ENCODE results near the gene CRIP2. TPM values are rescaled to one million over a fixed set of nuclear protein-coding genes. Genes with fewer than 3 reads are reported as not detected.

Gene CRIP2
- total and polyA plus RNA-seq, 2 of the 4 experiments (the other 2 are of a cell fraction) = 18.1 to 123 TPM

DNA sequence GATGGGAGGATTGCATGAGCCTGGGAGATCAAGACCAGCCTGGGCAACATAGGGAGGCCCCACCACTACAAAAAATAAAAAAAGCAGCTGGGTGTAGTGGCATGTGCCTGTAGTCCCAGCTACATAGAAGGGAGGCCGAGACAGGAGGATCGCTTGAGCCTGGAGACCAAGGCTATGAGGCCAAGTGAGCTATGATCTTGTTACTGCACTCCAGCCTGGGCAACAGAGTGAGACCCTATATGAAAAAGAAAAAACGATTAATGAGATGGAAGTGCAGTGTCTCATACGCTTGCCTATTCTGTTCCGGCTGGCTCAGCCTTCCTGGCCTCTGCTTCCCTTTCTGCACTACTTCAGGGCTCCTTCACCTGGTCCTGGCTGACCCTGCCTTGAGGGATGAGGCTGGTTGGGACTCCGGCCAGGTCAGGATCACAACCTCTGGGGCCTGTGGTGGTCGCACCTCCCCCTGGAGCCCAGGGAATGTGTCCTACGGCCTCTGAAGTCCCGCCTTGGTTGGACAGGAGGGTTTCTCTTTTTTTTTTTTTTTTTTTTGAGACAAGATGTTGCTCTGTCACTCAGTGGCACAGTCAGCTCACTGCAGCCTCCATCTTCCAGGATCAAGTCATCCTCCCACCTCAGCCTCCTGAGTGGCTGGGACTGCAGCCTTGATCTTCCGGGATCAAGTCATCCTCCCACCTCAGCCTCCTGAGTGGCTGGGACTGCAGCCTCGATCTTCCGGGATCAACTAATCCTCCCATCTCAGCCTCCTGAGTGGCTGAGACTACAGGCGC, 27.1 kb downstream of the CRIP2 start:
- H4K5ac ChIP-seq (ENCODE audit: low read depth, low read length) = no peak overlapping the region
- no peak overlapping the region for H2BK5ac ChIP-seq (ENCODE audit: low read depth, low read length, poor library complexity, severe bottlenecking)
- H2AK9ac ChIP-seq (replicated peaks; ENCODE audit: low read depth, low read length, poor library complexity) = no peak overlapping the region
- DNase-seq (no peak), ATAC-seq (ENCODE audit: low read depth) (no peak)
- no peak overlapping the region for H3K23ac ChIP-seq (ENCODE audit: low read depth, low read length)
- H3K9me3 ChIP-seq (ENCODE audit: control insufficient read depth, insufficient read depth, low read length) = no peaks in the 10 kb centered on the region
- H3K56ac ChIP-seq (ENCODE audit: extremely low read depth, insufficient read depth, low read length) = no peak overlapping the region
- H3K27me3 ChIP-seq (ENCODE audit: control insufficient read depth, insufficient read depth, low read length) = no peaks in the 10 kb centered on the region; the same call in 1 of the 2 replicates
- H2AK5ac ChIP-seq (ENCODE audit: low read depth, low read length) = no peak overlapping the region
- H3K9me1 ChIP-seq (ENCODE audit: insufficient read depth, low read length) = no peaks in the 10 kb centered on the region
- no peak overlapping the region for H2BK15ac ChIP-seq (ENCODE audit: low read depth, low read length)
- dilution Hi-C loops (cut with HindIII; ENCODE audit: low sequenced_read_pairs, unreplicated experiment) (no loop called here), in situ Hi-C loops (cut with MboI; ENCODE audit: low sequenced_read_pairs) (no loop called here), intact Hi-C loops (cut with micrococcal nuclease) (no loop called here)
- TF ChIP-seq, protein P1, sequence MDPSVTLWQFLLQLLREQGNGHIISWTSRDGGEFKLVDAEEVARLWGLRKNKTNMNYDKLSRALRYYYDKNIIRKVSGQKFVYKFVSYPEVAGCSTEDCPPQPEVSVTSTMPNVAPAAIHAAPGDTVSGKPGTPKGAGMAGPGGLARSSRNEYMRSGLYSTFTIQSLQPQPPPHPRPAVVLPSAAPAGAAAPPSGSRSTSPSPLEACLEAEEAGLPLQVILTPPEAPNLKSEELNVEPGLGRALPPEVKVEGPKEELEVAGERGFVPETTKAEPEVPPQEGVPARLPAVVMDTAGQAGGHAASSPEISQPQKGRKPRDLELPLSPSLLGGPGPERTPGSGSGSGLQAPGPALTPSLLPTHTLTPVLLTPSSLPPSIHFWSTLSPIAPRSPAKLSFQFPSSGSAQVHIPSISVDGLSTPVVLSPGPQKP (IDR thresholded peaks at IDR 0.05; ENCODE audit: borderline replicate concordance, low read depth, low read length) = no peak
- TF ChIP-seq FOS (IDR thresholded peaks at IDR 0.05; ENCODE audit: low read depth, low read length) (no peak), RAD21 (IDR thresholded peaks at IDR 0.05; ENCODE audit: low read length) (no peak), MAZ (IDR thresholded peaks at IDR 0.05; ENCODE audit: borderline replicate concordance, low read depth, low read length) (no peak), BHLHE40 (IDR thresholded peaks at IDR 0.05; ENCODE audit: low read depth, low read length) (no peak), CEBPB (IDR thresholded peaks at IDR 0.05; ENCODE audit: low read depth, low read length) (no peak), MAFK (IDR thresholded peaks at IDR 0.05; ENCODE audit: low read depth, low read length) (no peak)
- no peaks in the 10 kb centered on the region for H3K79me1 ChIP-seq (ENCODE audit: low read depth in 1 of 2, low read length in 2 of 2)
- no peak overlapping the region for H3K4me3 ChIP-seq (ENCODE audit: insufficient read depth, low read depth, low read length)
- H3K14ac ChIP-seq (replicated peaks; ENCODE audit: low read depth, low read length) = no peak overlapping the region
- H3K36me3 ChIP-seq (ENCODE audit: control insufficient read depth, insufficient read depth, low read length) = no peaks in the 10 kb centered on the region
- H4K8ac ChIP-seq (ENCODE audit: low read depth in 2 of 2, low read length in 2 of 2) = no peak overlapping the region
- H2AFZ ChIP-seq (replicated peaks; ENCODE audit: low read length, poor library complexity) = no peak overlapping the region
- H2BK120ac ChIP-seq (ENCODE audit: low read depth, low read length) = no peak overlapping the region
- H4K91ac ChIP-seq (ENCODE audit: insufficient read depth, low read depth, low read length) = no peak overlapping the region
- H2BK20ac ChIP-seq (ENCODE audit: low read depth, low read length) = no peak overlapping the region
- no peak overlapping the region for H3K4me2 ChIP-seq (ENCODE audit: low read depth, low read length)
- no peaks in the 10 kb centered on the region for H3K4me1 ChIP-seq (ENCODE audit: control insufficient read depth, insufficient read depth, low read length)
- POLR2A ChIA-PET (ENCODE audit: unreplicated experiment) = no interaction called here
- no peaks in the 10 kb centered on the region for H4K20me1 ChIP-seq (ENCODE audit: insufficient read depth, low read length)
- no peak overlapping the region for H3K9ac ChIP-seq (ENCODE audit: low read depth, low read length)
- no peak overlapping the region for H3K18ac ChIP-seq (ENCODE audit: low read depth, low read length)
- BruUV-seq (replicated peaks) = no TSS peak
- 97% methylated on average over 7 of the region's 13 CpGs; no CpG with 5 or more reads in 1 of the 2 experiments for WGBS, 2 experiments (ENCODE audit: extremely low coverage in 2 of 2, insufficient read length in 1 of 2)
- H3K27ac ChIP-seq (ENCODE audit: insufficient read depth, low read length) = no peak overlapping the region
- H3K4ac ChIP-seq (ENCODE audit: low read depth, low read length) = no peak overlapping the region
- CTCF ChIA-PET = no interaction called here
